GM12878 (cell line): ENCODE data around the gene NLN.

Source experiments
- BHLHE40 ChIP-seq, 2 experiments: fragments of 450-650 bp in 1 of 2; IDR thresholded peaks; 2 replicates each; pipeline ENCODE4 v1.6.1; 2011 to 2017; ENCODE audit warnings: low read depth in 2 of 2, borderline replicate concordance in 1 of 2, improper control_type of control experiment in 1 of 2, low read length in 1 of 2, mild to moderate bottlenecking in 1 of 2
- CBFB ChIP-seq: IDR thresholded peaks from 2 replicates; pipeline ENCODE4 v1.6.1; 2016; ENCODE audit warnings: antibody characterized with exemption, low read depth
- CEBPB ChIP-seq, 2 experiments: fragments of 150-350 bp in 1 of 2; IDR thresholded peaks; 2 replicates each; pipeline ENCODE4 v1.6.1; 2012 to 2014; ENCODE audit warnings: low read depth in 2 of 2, low read length in 2 of 2, borderline replicate concordance in 1 of 2, inconsistent platforms in 1 of 2
- CTCF ChIP-seq, 3 experiments: IDR thresholded peaks in 2 of 3; conservative IDR thresholded peaks in 1 of 3; 2 replicates each; pipeline ENCODE4 v1.5.1; 2011; ENCODE audit warnings: low read depth in 3 of 3, low read length in 3 of 3, mild to moderate bottlenecking in 3 of 3, control low read depth in 2 of 3, moderate library complexity in 2 of 3, inconsistent platforms in 1 of 3, mixed read lengths in 1 of 3; ENCODE audit not compliant: control insufficient read depth in 2 of 3, insufficient read depth in 1 of 3; ENCODE audit errors: extremely low read depth in 1 of 3
- EZH2 ChIP-seq: IDR thresholded peaks from 2 replicates; pipeline ENCODE4 v1.6.1; 2012; ENCODE audit warnings: low read depth, mild to moderate bottlenecking, control low read depth, inconsistent platforms, low read length, borderline replicate concordance; ENCODE audit not compliant: control insufficient read depth
- NR2C2 ChIP-seq: IDR thresholded peaks from 2 replicates; pipeline ENCODE4 v1.6.1; 2011; ENCODE audit warnings: borderline replicate concordance, low read depth; ENCODE audit not compliant: control insufficient read depth, insufficient read length
- POLR2A ChIP-seq: IDR thresholded peaks from 2 replicates; pipeline ENCODE4 v1.6.1; 2011; ENCODE audit warnings: low read depth, mild to moderate bottlenecking, low read length
- REST ChIP-seq: IDR thresholded peaks from 2 replicates; pipeline ENCODE4 v1.6.1; 2012; ENCODE audit warnings: mild to moderate bottlenecking, low read depth, low read length
- SPI1 ChIP-seq: IDR thresholded peaks from 2 replicates; pipeline ENCODE4 v1.6.1; 2011; ENCODE audit warnings: low read depth, mild to moderate bottlenecking, low read length, moderate library complexity, borderline replicate concordance; ENCODE audit not compliant: insufficient read depth

DNA sequence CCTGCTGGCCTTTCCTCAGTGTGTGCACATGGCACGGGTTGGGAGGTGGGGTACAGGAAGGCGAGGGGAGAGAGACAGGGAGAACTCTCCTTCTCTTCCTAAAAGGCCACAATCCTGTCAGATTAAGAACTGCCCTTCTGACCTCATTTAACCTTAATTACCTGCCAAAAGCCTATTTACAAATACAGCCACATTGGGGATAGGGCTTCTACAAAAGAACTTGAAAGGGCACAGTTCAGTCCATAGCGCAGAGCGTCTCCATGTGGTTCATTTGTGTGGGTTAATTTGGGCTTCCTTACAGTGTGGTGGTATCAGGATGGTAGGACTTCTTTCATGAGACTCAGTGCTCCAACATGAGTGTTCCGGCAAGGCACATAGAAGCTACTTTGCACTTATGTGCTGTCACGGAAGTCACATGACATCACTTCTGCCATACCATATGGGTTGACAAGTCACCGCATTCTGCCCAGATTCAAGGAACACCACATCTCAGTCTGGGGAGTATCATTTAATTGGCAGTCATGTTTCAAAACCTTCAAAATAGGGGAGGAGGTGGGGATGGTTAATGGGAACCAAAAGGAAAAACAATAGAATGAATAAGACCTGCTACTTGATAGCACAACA, 46.8 kb downstream of the NLN start:
- no peak for TF ChIP-seq BHLHE40 (IDR thresholded peaks at IDR 0.05; ENCODE audit: borderline replicate concordance in 1 of 2, low read depth in 2 of 2, low read length in 1 of 2)
- no peak for TF ChIP-seq SPI1
- TF ChIP-seq POLR2A = no peak
- TF ChIP-seq CTCF (IDR thresholded peaks at IDR 0.05 in 2 of 3, conservative IDR thresholded peaks at IDR 0.05 in 1 of 3; ENCODE audit: control insufficient read depth in 2 of 3, extremely low read depth in 1 of 3, insufficient read depth in 1 of 3, low read depth in 3 of 3, low read length in 3 of 3) = no peak
- TF ChIP-seq EZH2 = no peak
- no peak for TF ChIP-seq NR2C2
- TF ChIP-seq REST = no peak
- TF ChIP-seq CBFB = no peak
- TF ChIP-seq CEBPB (IDR thresholded peaks at IDR 0.05; ENCODE audit: borderline replicate concordance in 1 of 2, low read depth in 2 of 2, low read length in 2 of 2) = no peak
